ENCODE data around the gene PIPOX.

The PIPOX gene

GRCh38 chr17:29091606-29092289 is 48.8 kb downstream of the PIPOX start:
- no peak overlapping the region for H3K4me3 ChIP-seq (ENCODE audit: low read depth, low read length)
- DNase-seq (ENCODE audit: low read depth), result no peak
- TF ChIP-seq CTCF (IDR thresholded peaks at IDR 0.05; ENCODE audit: control insufficient read depth, extremely low read depth, insufficient read depth), result no peak

- TF ChIP-seq CTCF (IDR thresholded peaks at IDR 0.05; ENCODE audit: control insufficient read depth, extremely low read depth, insufficient read depth), result no peak
- H3K4me3 ChIP-seq (ENCODE audit: low read depth, low read length), result no peak overlapping the region
- no peak for DNase-seq (ENCODE audit: low read depth)
Measured at GRCh38 chr17:29093090-29093871, 50.3 kb downstream of the PIPOX start.

GRCh38 chr17:29094101-29094708 is 51.3 kb downstream of the PIPOX start:
- TF ChIP-seq CTCF (IDR thresholded peaks at IDR 0.05; ENCODE audit: control insufficient read depth, extremely low read depth, insufficient read depth), result no peak
- no peak for DNase-seq (ENCODE audit: low read depth)
- H3K4me3 ChIP-seq (ENCODE audit: low read depth, low read length), result no peak overlapping the region

- DNase-seq (ENCODE audit: low read depth), result no peak
- no peak overlapping the region for H3K4me3 ChIP-seq (ENCODE audit: low read depth, low read length)
- TF ChIP-seq CTCF (IDR thresholded peaks at IDR 0.05; ENCODE audit: control insufficient read depth, extremely low read depth, insufficient read depth), result no peak
Measured at GRCh38 chr17:29095439-29095838, 52.5 kb downstream of the PIPOX start.

GRCh38 chr17:29096094-29096493 is 53.2 kb downstream of the PIPOX start:
- no peak overlapping the region for H3K4me3 ChIP-seq (ENCODE audit: low read depth, low read length)
- DNase-seq (ENCODE audit: low read depth), result no peak
- TF ChIP-seq CTCF (IDR thresholded peaks at IDR 0.05; ENCODE audit: control insufficient read depth, extremely low read depth, insufficient read depth), result no peak

GRCh38 chr17:29099527-29099926 is 56.6 kb downstream of the PIPOX start:
- no peak for TF ChIP-seq CTCF (IDR thresholded peaks at IDR 0.05; ENCODE audit: control insufficient read depth, extremely low read depth, insufficient read depth)
- no peak overlapping the region for H3K4me3 ChIP-seq (ENCODE audit: low read depth, low read length)
- DNase-seq (ENCODE audit: low read depth), result no peak

Data from LNCaP clone FGC (cell line).